HCT116 (cell line): ENCODE measurements around the gene RPS6KC1. TPM values are rescaled to one million over a fixed set of nuclear protein-coding genes. Genes with fewer than 3 reads are reported as not detected.
"Not testable (repeated sequence)": the region's sequence is repeated elsewhere in the genome, so short reads cannot be mapped to it uniquely, and the experiment has no call there.

ENCODE experiments used
- ATAC-seq: fragments of 200-7000 bp; cut with Tn5 transposase; 2 replicates; pipeline ENCODE4 v1.9.1; 2020; ENCODE audit warnings: mild to moderate bottlenecking, moderate library complexity
- BruUV-seq: library from RNA; stranded (reverse); fragments of 400-500 nt; replicated peaks from 2 replicates; lab custom pipeline; 2021; lab: Mats Ljungman, UMichigan
- CTCF ChIA-PET: fragments of 300-600 bp; sonication (Branson Sonifier 250); formaldehyde crosslinking; loops from one replicate; lab custom pipeline; 2021; ENCODE audit warnings: antibody characterized with exemption; lab: Charles Lee
- POLR2A ChIA-PET: fragments of 300-600, 350-600 bp; sonication (Branson Sonifier 250); formaldehyde crosslinking; loops from one replicate; lab custom pipeline; 2021; ENCODE audit warnings: antibody characterized with exemption; lab: Charles Lee
- RAD21 ChIA-PET, 2 experiments: fragments of 300-600 bp; sonication (Branson Sonifier 250); formaldehyde crosslinking; loops; one replicate each; lab custom pipeline; 2023; ENCODE audit warnings: low total read pairs in 2 of 2; ENCODE audit not compliant: uncharacterized antibody in 2 of 2, unreplicated experiment in 2 of 2, low non-redundant PET in 1 of 2; lab: Charles Lee
- DNase-seq: peaks from one replicate; pipeline ENCODE4 v3.0.0-alpha.2; 2010; ENCODE audit warnings: low read depth, low spot score
- H2AFZ ChIP-seq: fragments of 200-600 bp; shearing (Covaris generic), sonication (generic); 2 replicates; pipeline ENCODE4 v1.6.1; 2017; ENCODE audit warnings: low read depth, mixed run types, mixed read lengths, antibody characterized with exemption, low read length; ENCODE audit not compliant: poor library complexity, severe bottlenecking
- H3K27ac ChIP-seq: 2 replicates; pipeline ENCODE4 v1.5.1; 2012; ENCODE audit warnings: low read depth, low read length
- H3K27me3 ChIP-seq: fragments of 200-600 bp; sonication (generic); 2 replicates; pipeline ENCODE4 v1.6.1; 2016; ENCODE audit warnings: mixed run types, low read length, mixed read lengths; ENCODE audit not compliant: insufficient read depth
- H3K36me3 ChIP-seq, 2 experiments: fragments of 200-500 bp in 1 of 2; fragments of 200-600 bp in 1 of 2; sonication (Bioruptor generic) in 1 of 2; sonication (generic) in 1 of 2; 2 replicates each; pipeline versions ENCODE4 v1.5.1 to v1.6.1; 2014 to 2016; ENCODE audit warnings: low read length in 2 of 2, inconsistent platforms in 1 of 2, mixed read lengths in 1 of 2, mixed run types in 1 of 2; ENCODE audit not compliant: insufficient read depth in 2 of 2, control insufficient read depth in 1 of 2
- H3K4me1 ChIP-seq, 2 experiments: fragments of 200-600 bp in 1 of 2; sonication (generic) in 1 of 2; 2 replicates each; pipeline versions ENCODE4 v1.5.1 to v1.6.1; 2012 to 2017; ENCODE audit warnings: low read length in 2 of 2, inconsistent platforms in 1 of 2, mild to moderate bottlenecking in 1 of 2, mixed read lengths in 1 of 2, mixed run types in 1 of 2, moderate library complexity in 1 of 2; ENCODE audit not compliant: insufficient read depth in 2 of 2, control insufficient read depth in 1 of 2
- H3K4me2 ChIP-seq: fragments of 200-600 bp; sonication (generic); 2 replicates; pipeline ENCODE4 v1.6.1; 2017; ENCODE audit warnings: mixed run types, low read length, mixed read lengths
- H3K4me3 ChIP-seq, 2 experiments: fragments of 200-600 bp in 1 of 2; sonication (generic) in 1 of 2; replicated peaks in 1 of 2; 2 replicates each; pipeline ENCODE4 v1.5.1; 2011 to 2016; ENCODE audit warnings: low read length in 2 of 2, control low read depth in 1 of 2, low read depth in 1 of 2, mild to moderate bottlenecking in 1 of 2, mixed read lengths in 1 of 2, mixed run types in 1 of 2
- H3K79me2 ChIP-seq: fragments of 200-600 bp; sonication (generic); 2 replicates; pipeline ENCODE4 v1.6.1; 2017; ENCODE audit warnings: mild to moderate bottlenecking, mixed run types, low read length, moderate library complexity, mixed read lengths; ENCODE audit not compliant: insufficient read depth
- H3K9ac ChIP-seq: fragments of 200-600 bp; sonication (generic); 2 replicates; pipeline ENCODE4 v1.6.1; 2016; ENCODE audit warnings: low read length, mixed read lengths
- H3K9me2 ChIP-seq: fragments of 200-600 bp; sonication (generic), shearing (Covaris generic); 2 replicates; pipeline ENCODE4 v1.6.1; 2017; ENCODE audit warnings: mixed run types, mild to moderate bottlenecking, moderate library complexity; ENCODE audit not compliant: insufficient read depth
- H3K9me3 ChIP-seq, 2 experiments: fragments of 200-500 bp in 1 of 2; fragments of 200-600 bp in 1 of 2; sonication (Bioruptor generic) in 1 of 2; sonication (generic) in 1 of 2; 2 replicates each; pipeline ENCODE4 v1.6.1; 2014 to 2017; ENCODE audit warnings: low read length in 2 of 2, mixed read lengths in 2 of 2, inconsistent platforms in 1 of 2, low read depth in 1 of 2, mild to moderate bottlenecking in 1 of 2, mixed run types in 1 of 2, moderate library complexity in 1 of 2; ENCODE audit not compliant: control insufficient read depth in 1 of 2, insufficient read depth in 1 of 2
- H4K20me1 ChIP-seq: fragments of 200-600 bp; sonication (generic), shearing (Covaris generic); 2 replicates; pipeline ENCODE4 v1.6.1; 2017; ENCODE audit warnings: mixed run types, mild to moderate bottlenecking, moderate library complexity; ENCODE audit not compliant: insufficient read depth
- CBX3 ChIP-seq: IDR thresholded peaks from 2 replicates; pipeline ENCODE4 v1.6.1; 2012; ENCODE audit warnings: low read depth
- CTCF ChIP-seq, 3 experiments: fragments of 200-600 bp in 1 of 3; sonication (generic) in 1 of 3; IDR thresholded peaks in 2 of 3; conservative IDR thresholded peaks in 1 of 3; 2 replicates each; pipeline ENCODE4 v1.5.1; 2012 to 2017; ENCODE audit warnings: low read depth in 2 of 3, low read length in 2 of 3, antibody characterized with exemption in 1 of 3, borderline replicate concordance in 1 of 3, control low read depth in 1 of 3, mild to moderate bottlenecking in 1 of 3, mixed read lengths in 1 of 3, mixed run types in 1 of 3, moderate library complexity in 1 of 3; ENCODE audit not compliant: insufficient read depth in 1 of 3
- EZH2 ChIP-seq: fragments of 200-600 bp; sonication (generic); IDR thresholded peaks from 2 replicates; pipeline ENCODE4 v1.6.1; 2017; ENCODE audit warnings: antibody characterized with exemption, mixed run types
- POLR2A ChIP-seq: IDR thresholded peaks from 2 replicates; pipeline ENCODE4 v1.7.0; 2011; ENCODE audit warnings: borderline replicate concordance; ENCODE audit not compliant: insufficient read depth, insufficient read length; ENCODE audit errors: extremely low read depth
- YY1 ChIP-seq: IDR thresholded peaks from 2 replicates; pipeline ENCODE4 v1.6.1; 2011; ENCODE audit warnings: low read length, low read depth, moderate library complexity, mild to moderate bottlenecking; ENCODE audit not compliant: insufficient replicate concordance; ENCODE audit errors: extremely low read depth
- intact Hi-C: fragments of 100-400 bp; cut with micrococcal nuclease; formaldehyde crosslinking; loops from 2 replicates; pipeline ENCODE4 v1.10.0; 2022
- total RNA-seq: library from RNA; stranded (reverse); gene quantifications from one replicate; pipeline ENCODE4 v1.2.1, GENCODE V29; 2021; ENCODE audit not compliant: unreplicated experiment

RPS6KC1 gene
- total RNA-seq, 1 experiment from 2014 or later: 15.9 TPM

- TF ChIP-seq YY1 (no peak), CBX3 (no peak), EZH2 (no peak), POLR2A (no peak), CTCF (IDR thresholded peaks at IDR 0.05 in 2 of 3, conservative IDR thresholded peaks at IDR 0.05 in 1 of 3; ENCODE audit: borderline replicate concordance in 1 of 3, insufficient read depth in 1 of 3, low read depth in 2 of 3, low read length in 2 of 3) (no peak)
- TF ChIP-seq, all 23 proteins: peak for 0
Observed at GRCh38 chr1:213148905-213149304, 97.9 kb downstream of the RPS6KC1 start (continued).

GRCh38 chr1:213150090-213150489 lies 99.0 kb downstream of the RPS6KC1 start:
- POLR2A ChIA-PET: not testable (repeated sequence)

More at GRCh38 chr1:213150090-213150489, 99.0 kb downstream of the RPS6KC1 start:
- H3K9me3 ChIP-seq, H3K27me3 ChIP-seq, BruUV-seq, H3K4me3 ChIP-seq, H3K4me2 ChIP-seq, DNase-seq, H3K27ac ChIP-seq, H3K36me3 ChIP-seq, H3K4me1 ChIP-seq, H3K79me2 ChIP-seq, H3K9me2 ChIP-seq, CTCF ChIA-PET, intact Hi-C loops, H3K9ac ChIP-seq, H4K20me1 ChIP-seq, H2AFZ ChIP-seq, RAD21 ChIA-PET, ATAC-seq: not testable (repeated sequence)
